GM19240 (cell line): ENCODE results near the gene CD320.
A peak's percentile ranks its signal among the peaks of the same experiment; 100 is the strongest.
"Not testable (repeated sequence)": the region's sequence is repeated elsewhere in the genome, so short reads cannot be mapped to it uniquely, and the experiment has no call there.

Experiments used
- DNase-seq: peaks from one replicate; pipeline ENCODE4 v3.0.0; 2011; ENCODE audit warnings: low spot score; ENCODE audit not compliant: insufficient read length

CD320 gene

GRCh38 chr19:8333767-8334457 lies 25.8 kb upstream of the CD320 start:
- DNase-seq = no peak

- no peak for DNase-seq
These were observed 25.0 kb upstream of the CD320 start for GRCh38 chr19:8332976-8333766.

GRCh38 chr19:8331263-8331845 lies 23.2 kb upstream of the CD320 start:
- DNase-seq = no peak

GRCh38 chr19:8329996-8330395 lies 21.8 kb upstream of the CD320 start:
- DNase-seq = no peak

- DNase-seq = no peak
These were observed 17.3 kb upstream of the CD320 start for GRCh38 chr19:8325454-8325853.

GRCh38 chr19:8324186-8325050 lies 16.3 kb upstream of the CD320 start:
- DNase-seq = no peak

GRCh38 chr19:8323781-8324185 lies 15.6 kb upstream of the CD320 start:
- no peak for DNase-seq

GRCh38 chr19:8322638-8322997 lies 14.5 kb upstream of the CD320 start:
- no peak for DNase-seq

GRCh38 chr19:8321986-8322637 lies 14.0 kb upstream of the CD320 start:
- DNase-seq = no peak

GRCh38 chr19:8321067-8321985 lies 13.2 kb upstream of the CD320 start, which contains the start of the genes NDUFA7 and RPS28:
NDUFA7 (minus strand) TSS chr19:8321375; CDS start chr19:8321358, 17 bp downstream.
RPS28 (plus strand) TSS chr19:8321496; CDS start chr19:8321531, 35 bp downstream.
- DNase-seq = peak; percentile 92

GRCh38 chr19:8320564-8321066 lies 12.5 kb upstream of the CD320 start:
- DNase-seq = no peak

GRCh38 chr19:8319807-8320520 lies 11.8 kb upstream of the CD320 start:
- no peak for DNase-seq

GRCh38 chr19:8318835-8319234 lies 10.7 kb upstream of the CD320 start:
- not testable (repeated sequence) for DNase-seq

- DNase-seq = no peak
These were observed 8.4 kb upstream of the CD320 start for GRCh38 chr19:8316351-8317125.

- DNase-seq = not testable (repeated sequence)
These were observed 7.0 kb upstream of the CD320 start for GRCh38 chr19:8314981-8315640.

- no peak for DNase-seq
These were observed 3.5 kb upstream of the CD320 start for GRCh38 chr19:8311461-8312260.
